ENCODE data around the gene CORO2B.
"Not testable (repeated sequence)": the region's sequence is repeated elsewhere in the genome, so short reads cannot be mapped to it uniquely, and the experiment has no call there.

The CORO2B gene

GRCh38 chr15:68749365-68749764, 170.6 kb downstream of the CORO2B start:
- no peaks in the 10 kb centered on the region for H3K4me1 ChIP-seq (ENCODE audit: control insufficient read depth, insufficient read depth, low read length)
- no peaks in the 10 kb centered on the region for H3K27me3 ChIP-seq (ENCODE audit: control insufficient read depth, insufficient read depth, low read length)
- no peak overlapping the region for H3K27ac ChIP-seq (ENCODE audit: low read depth, low read length)
- H3K9ac ChIP-seq (ENCODE audit: low read length): no peak overlapping the region
- no peaks in the 10 kb centered on the region for H3K36me3 ChIP-seq (ENCODE audit: control insufficient read depth, insufficient read depth, low read length)
- H3K4me3 ChIP-seq (ENCODE audit: low read length): no peak overlapping the region

GRCh38 chr15:68749793-68750192, 171.0 kb downstream of the CORO2B start:
- no peak overlapping the region for H3K9ac ChIP-seq (ENCODE audit: low read length)
- H3K4me3 ChIP-seq (ENCODE audit: low read length): no peak overlapping the region
- H3K27me3 ChIP-seq (ENCODE audit: control insufficient read depth, insufficient read depth, low read length): no peaks in the 10 kb centered on the region
- H3K36me3 ChIP-seq (ENCODE audit: control insufficient read depth, insufficient read depth, low read length): no peaks in the 10 kb centered on the region
- H3K27ac ChIP-seq (ENCODE audit: low read depth, low read length): no peak overlapping the region
- no peaks in the 10 kb centered on the region for H3K4me1 ChIP-seq (ENCODE audit: control insufficient read depth, insufficient read depth, low read length)

GRCh38 chr15:68751622-68752021, 172.8 kb downstream of the CORO2B start:
- no peaks in the 10 kb centered on the region for H3K36me3 ChIP-seq (ENCODE audit: control insufficient read depth, insufficient read depth, low read length)
- H3K4me1 ChIP-seq (ENCODE audit: control insufficient read depth, insufficient read depth, low read length): no peaks in the 10 kb centered on the region

GRCh38 chr15:68755731-68756130, 176.9 kb downstream of the CORO2B start:
- no peak overlapping the region for H3K4me3 ChIP-seq (ENCODE audit: low read length)
- H3K36me3 ChIP-seq (ENCODE audit: control insufficient read depth, insufficient read depth, low read length): no peaks in the 10 kb centered on the region
- no peaks in the 10 kb centered on the region for H3K27me3 ChIP-seq (ENCODE audit: control insufficient read depth, insufficient read depth, low read length)
- H3K9ac ChIP-seq (ENCODE audit: low read length): no peak overlapping the region
- no peak overlapping the region for H3K27ac ChIP-seq (ENCODE audit: low read depth, low read length)
- H3K4me1 ChIP-seq (ENCODE audit: control insufficient read depth, insufficient read depth, low read length): no peaks in the 10 kb centered on the region

More at GRCh38 chr15:68751622-68752021, 172.8 kb downstream of the CORO2B start:
- no peak overlapping the region for H3K9ac ChIP-seq (ENCODE audit: low read length)
- no peaks in the 10 kb centered on the region for H3K27me3 ChIP-seq (ENCODE audit: control insufficient read depth, insufficient read depth, low read length)
- no peak overlapping the region for H3K4me3 ChIP-seq (ENCODE audit: low read length)
- no peak overlapping the region for H3K27ac ChIP-seq (ENCODE audit: low read depth, low read length)

- H3K27me3 ChIP-seq (ENCODE audit: control insufficient read depth, insufficient read depth, low read length); H3K9ac ChIP-seq (ENCODE audit: low read length); H3K36me3 ChIP-seq (ENCODE audit: control insufficient read depth, insufficient read depth, low read length); H3K4me3 ChIP-seq (ENCODE audit: low read length); H3K27ac ChIP-seq (ENCODE audit: low read depth, low read length); H3K4me1 ChIP-seq (ENCODE audit: control insufficient read depth, insufficient read depth, low read length): not testable (repeated sequence)
Measured at GRCh38 chr15:68759982-68760579, 181.3 kb downstream of the CORO2B start.

- Histone ChIP-seq H3K27me3 (ENCODE audit: control insufficient read depth, insufficient read depth, low read length) (no peaks in the 10 kb centered on the region), H3K27ac (ENCODE audit: low read depth, low read length) (no peak overlapping the region), H3K4me3 (ENCODE audit: low read length) (no peak overlapping the region), H3K4me1 (ENCODE audit: control insufficient read depth, insufficient read depth, low read length) (no peaks in the 10 kb centered on the region), H3K36me3 (ENCODE audit: control insufficient read depth, insufficient read depth, low read length) (no peaks in the 10 kb centered on the region), H3K9ac (ENCODE audit: low read length) (no peak overlapping the region)
Measured at GRCh38 chr15:68763063-68763462, 184.3 kb downstream of the CORO2B start.

GRCh38 chr15:68764090-68764489, 185.3 kb downstream of the CORO2B start:
- Histone ChIP-seq H3K27ac (ENCODE audit: low read depth, low read length) (no peak overlapping the region), H3K4me1 (ENCODE audit: control insufficient read depth, insufficient read depth, low read length) (no peaks in the 10 kb centered on the region), H3K9ac (ENCODE audit: low read length) (no peak overlapping the region), H3K36me3 (ENCODE audit: control insufficient read depth, insufficient read depth, low read length) (no peaks in the 10 kb centered on the region), H3K27me3 (ENCODE audit: control insufficient read depth, insufficient read depth, low read length) (no peaks in the 10 kb centered on the region), H3K4me3 (ENCODE audit: low read length) (no peak overlapping the region)

GRCh38 chr15:68765602-68766368, 187.0 kb downstream of the CORO2B start:
- H3K9ac ChIP-seq (ENCODE audit: low read length): no peak overlapping the region
- H3K27ac ChIP-seq (ENCODE audit: low read depth, low read length): no peak overlapping the region

GRCh38 chr15:68767833-68768232, 189.0 kb downstream of the CORO2B start:
- Histone ChIP-seq H3K9ac (ENCODE audit: low read length) (no peak overlapping the region), H3K27ac (ENCODE audit: low read depth, low read length) (no peak overlapping the region), H3K4me3 (ENCODE audit: low read length) (no peak overlapping the region), H3K4me1 (ENCODE audit: control insufficient read depth, insufficient read depth, low read length) (no peaks in the 10 kb centered on the region), H3K27me3 (ENCODE audit: control insufficient read depth, insufficient read depth, low read length) (no peaks in the 10 kb centered on the region), H3K36me3 (ENCODE audit: control insufficient read depth, insufficient read depth, low read length) (no peaks in the 10 kb centered on the region)

More at GRCh38 chr15:68765602-68766368, 187.0 kb downstream of the CORO2B start:
- Histone ChIP-seq H3K4me1 (ENCODE audit: control insufficient read depth, insufficient read depth, low read length) (no peaks in the 10 kb centered on the region), H3K36me3 (ENCODE audit: control insufficient read depth, insufficient read depth, low read length) (no peaks in the 10 kb centered on the region), H3K4me3 (ENCODE audit: low read length) (no peak overlapping the region), H3K27me3 (ENCODE audit: control insufficient read depth, insufficient read depth, low read length) (no peaks in the 10 kb centered on the region)

- H3K27ac ChIP-seq (ENCODE audit: low read depth, low read length): no peak overlapping the region
- no peaks in the 10 kb centered on the region for H3K4me1 ChIP-seq (ENCODE audit: control insufficient read depth, insufficient read depth, low read length)
- H3K27me3 ChIP-seq (ENCODE audit: control insufficient read depth, insufficient read depth, low read length): no peaks in the 10 kb centered on the region
- H3K4me3 ChIP-seq (ENCODE audit: low read length): no peak overlapping the region
- no peaks in the 10 kb centered on the region for H3K36me3 ChIP-seq (ENCODE audit: control insufficient read depth, insufficient read depth, low read length)
- no peak overlapping the region for H3K9ac ChIP-seq (ENCODE audit: low read length)
Measured at GRCh38 chr15:68768321-68768720, 189.5 kb downstream of the CORO2B start.

GRCh38 chr15:68769702-68770101, 190.9 kb downstream of the CORO2B start:
- Histone ChIP-seq H3K27ac (ENCODE audit: low read depth, low read length) (no peak overlapping the region), H3K9ac (ENCODE audit: low read length) (no peak overlapping the region), H3K4me3 (ENCODE audit: low read length) (no peak overlapping the region), H3K27me3 (ENCODE audit: control insufficient read depth, insufficient read depth, low read length) (no peaks in the 10 kb centered on the region), H3K4me1 (ENCODE audit: control insufficient read depth, insufficient read depth, low read length) (peaks cover 1% of the 10 kb centered on the region), H3K36me3 (ENCODE audit: control insufficient read depth, insufficient read depth, low read length) (no peaks in the 10 kb centered on the region)

- Histone ChIP-seq H3K9ac (ENCODE audit: low read length) (no peak overlapping the region), H3K36me3 (ENCODE audit: control insufficient read depth, insufficient read depth, low read length) (no peaks in the 10 kb centered on the region), H3K4me3 (ENCODE audit: low read length) (no peak overlapping the region), H3K4me1 (ENCODE audit: control insufficient read depth, insufficient read depth, low read length) (peaks cover 2% of the 10 kb centered on the region), H3K27ac (ENCODE audit: low read depth, low read length) (no peak overlapping the region), H3K27me3 (ENCODE audit: control insufficient read depth, insufficient read depth, low read length) (no peaks in the 10 kb centered on the region)
Measured at GRCh38 chr15:68770216-68770615, 191.4 kb downstream of the CORO2B start.

GRCh38 chr15:68773036-68773435, 194.2 kb downstream of the CORO2B start:
- no peaks in the 10 kb centered on the region for H3K27me3 ChIP-seq (ENCODE audit: control insufficient read depth, insufficient read depth, low read length)

More at GRCh38 chr15:68773036-68773435, 194.2 kb downstream of the CORO2B start:
- no peak overlapping the region for H3K9ac ChIP-seq (ENCODE audit: low read length)
- H3K4me1 ChIP-seq (ENCODE audit: control insufficient read depth, insufficient read depth, low read length): peaks cover 2% of the 10 kb centered on the region
- no peaks in the 10 kb centered on the region for H3K36me3 ChIP-seq (ENCODE audit: control insufficient read depth, insufficient read depth, low read length)
- H3K27ac ChIP-seq (ENCODE audit: low read depth, low read length): no peak overlapping the region
- H3K4me3 ChIP-seq (ENCODE audit: low read length): no peak overlapping the region
